Body of pancreas (tissue), 4 donors: ENCODE results near the gene KNDC1. TPM values are rescaled to one million over a fixed set of nuclear protein-coding genes. Genes with fewer than 3 reads are reported as not detected.

Experiments used
- ATAC-seq: fragments of 150-250 bp; one replicate; pipeline ENCODE4 v1.9.1; 2016
- DNase-seq, 4 donors: peaks; one replicate each; pipeline ENCODE4 v3.0.0-alpha.2; 2019
- H3K27ac ChIP-seq, 4 donors: fragments of 200-600 bp; sonication (generic); 1 replicate in 3 of 4; 2 replicates in 1 of 4; pipeline versions ENCODE4 v1.5.1 to v1.6.1; 2016 to 2019; ENCODE audit warnings: mild to moderate bottlenecking in 1 of 4, mixed read lengths in 1 of 4, moderate library complexity in 1 of 4
- H3K27me3 ChIP-seq, 2 donors: fragments of 200-600 bp; sonication (generic); one replicate each; pipeline ENCODE4 v1.6.0; 2016; ENCODE audit warnings: mild to moderate bottlenecking in 1 of 2
- H3K36me3 ChIP-seq, 2 donors: fragments of 200-600 bp; sonication (generic); replicated peaks in 1 of 2; 2 replicates each; pipeline ENCODE4 v1.5.1; 2016; ENCODE audit warnings: low read depth in 2 of 2; ENCODE audit not compliant: insufficient read depth in 1 of 2
- H3K4me1 ChIP-seq: fragments of 200-600 bp; sonication (generic); one replicate; pipeline ENCODE4 v1.6.0; 2016
- H3K4me3 ChIP-seq, 2 donors: fragments of 200-600 bp; sonication (generic); 1 replicate in 1 of 2; 2 replicates in 1 of 2; pipeline ENCODE4 v1.5.1; 2016 to 2019
- H3K9me3 ChIP-seq, 3 donors: fragments of 200-600 bp; sonication (generic); 1 replicate in 2 of 3; 2 replicates in 1 of 3; pipeline ENCODE4 v1.5.1; 2016
- CTCF ChIP-seq, 7 experiments: fragments of 450-650 bp in 4 of 7; fragments of 200-600 bp in 3 of 7; sonication (generic) in 3 of 7; IDR thresholded peaks; one replicate each; pipeline ENCODE4 v1.5.1; 2016 to 2019; ENCODE audit warnings: antibody characterized with exemption in 7 of 7
- POLR2A ChIP-seq, 3 donors: fragments of 450-650 bp; IDR thresholded peaks; one replicate each; pipeline ENCODE4 v1.6.1; 2016; ENCODE audit warnings: antibody characterized with exemption in 3 of 3, mild to moderate bottlenecking in 2 of 3
- WGBS, 2 donors: methylation state at CpG; one replicate each; pipeline ENCODE4 v1.1.5; 2017; 5-methylcytosine and 5-hydroxymethylcytosine counted together
- intact Hi-C: fragments of 100-400 bp; cut with DNase I; formaldehyde crosslinking; loops from one replicate; pipeline ENCODE4 v1.15.1; 2023
- total RNA-seq, 2 donors: library from RNA; depleted of rRNA; stranded (reverse); fragments of >200 nt; gene quantifications; one replicate each; pipeline ENCODE4 v1.1.0, GENCODE V29; 2016

Gene KNDC1
- total RNA-seq, 2 donors from 2014 or later = 0.52 to 3.3 TPM

DNA sequence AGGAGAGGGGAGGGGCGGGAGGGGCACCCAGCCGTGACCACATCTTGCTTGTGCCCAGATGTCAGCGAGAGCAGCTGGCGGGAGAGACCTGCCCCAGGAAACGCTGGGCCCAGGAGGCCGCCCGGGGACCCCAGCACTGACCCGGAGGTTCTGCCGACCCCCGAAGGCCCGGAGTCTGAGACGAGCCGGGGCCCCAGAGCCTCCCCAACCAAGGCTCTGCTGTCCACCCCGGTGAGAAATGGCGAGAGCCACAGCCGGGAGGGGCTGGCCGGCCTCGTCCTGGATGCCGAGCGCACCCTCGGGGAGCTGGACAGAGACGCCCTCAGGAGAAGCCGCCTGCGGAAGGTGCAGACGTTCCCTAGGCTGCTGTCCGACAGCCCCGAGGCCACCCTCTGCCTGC, 25.9 kb downstream of the KNDC1 start:
- Histone ChIP-seq H3K4me1 (no peaks in the 10 kb centered on the region), H3K27ac (no peak overlapping the region), H3K27me3 (no peaks in the 10 kb centered on the region), H3K36me3 (no peaks in the 10 kb centered on the region), H3K4me3 (no peak overlapping the region), H3K9me3 (no peaks in the 10 kb centered on the region)
- TF ChIP-seq POLR2A (IDR thresholded peaks at IDR 0.05) (no peak), CTCF (IDR thresholded peaks at IDR 0.05) (no peak)
- DNase-seq = no peak
- WGBS, 2 donors = 56 to 61% methylated on average over 7 to 26 of the region's 27 CpGs
- ATAC-seq = no peak
- intact Hi-C loops = no loop called here

DNA sequence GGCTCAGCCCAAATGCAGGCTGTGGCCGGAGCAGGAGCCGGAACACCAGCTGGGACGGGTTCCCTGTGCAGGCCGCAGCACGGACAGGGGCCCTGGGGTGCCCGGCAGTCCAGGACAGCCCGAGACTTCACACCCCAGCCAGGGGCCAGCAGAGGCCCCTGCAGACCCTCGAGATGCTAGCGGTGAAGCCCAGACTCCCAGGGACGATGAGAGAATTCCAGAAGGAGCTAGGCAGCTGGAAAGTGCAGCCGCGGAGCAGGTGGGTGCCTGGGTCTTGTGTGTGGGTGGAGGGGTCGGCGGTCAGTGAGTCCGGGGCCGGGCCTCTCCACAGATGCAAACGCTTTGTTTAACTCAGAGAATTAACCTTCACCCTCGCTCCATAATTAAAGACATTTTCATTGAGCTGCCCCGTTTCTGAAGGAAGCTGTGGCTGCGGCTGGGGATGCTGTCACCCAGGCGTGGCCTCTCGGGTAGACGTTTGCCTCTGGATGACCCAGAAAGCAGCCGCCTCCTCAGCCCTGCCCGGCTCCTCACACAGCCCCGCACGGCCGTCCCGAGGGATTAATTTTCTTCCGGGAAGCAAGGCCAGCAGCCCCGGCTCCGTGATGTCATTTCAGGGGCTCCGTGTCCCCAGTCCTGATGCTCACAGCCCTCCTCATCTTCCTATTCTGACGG, 26.5 kb downstream of the KNDC1 start:
- ATAC-seq (no peak), DNase-seq (no peak)
- no peaks in the 10 kb centered on the region for H3K27me3 ChIP-seq
- no peaks in the 10 kb centered on the region for H3K4me1 ChIP-seq
- H3K4me3 ChIP-seq = no peak overlapping the region
- no peak for TF ChIP-seq POLR2A (IDR thresholded peaks at IDR 0.05)
- no peak for TF ChIP-seq CTCF (IDR thresholded peaks at IDR 0.05)
- 54 to 72% methylated on average over 5 to 33 of the region's 34 CpGs for WGBS, 2 donors
- intact Hi-C loops = no loop called here
- no peak overlapping the region for H3K27ac ChIP-seq
- H3K9me3 ChIP-seq = no peaks in the 10 kb centered on the region
- H3K36me3 ChIP-seq = no peaks in the 10 kb centered on the region

DNA sequence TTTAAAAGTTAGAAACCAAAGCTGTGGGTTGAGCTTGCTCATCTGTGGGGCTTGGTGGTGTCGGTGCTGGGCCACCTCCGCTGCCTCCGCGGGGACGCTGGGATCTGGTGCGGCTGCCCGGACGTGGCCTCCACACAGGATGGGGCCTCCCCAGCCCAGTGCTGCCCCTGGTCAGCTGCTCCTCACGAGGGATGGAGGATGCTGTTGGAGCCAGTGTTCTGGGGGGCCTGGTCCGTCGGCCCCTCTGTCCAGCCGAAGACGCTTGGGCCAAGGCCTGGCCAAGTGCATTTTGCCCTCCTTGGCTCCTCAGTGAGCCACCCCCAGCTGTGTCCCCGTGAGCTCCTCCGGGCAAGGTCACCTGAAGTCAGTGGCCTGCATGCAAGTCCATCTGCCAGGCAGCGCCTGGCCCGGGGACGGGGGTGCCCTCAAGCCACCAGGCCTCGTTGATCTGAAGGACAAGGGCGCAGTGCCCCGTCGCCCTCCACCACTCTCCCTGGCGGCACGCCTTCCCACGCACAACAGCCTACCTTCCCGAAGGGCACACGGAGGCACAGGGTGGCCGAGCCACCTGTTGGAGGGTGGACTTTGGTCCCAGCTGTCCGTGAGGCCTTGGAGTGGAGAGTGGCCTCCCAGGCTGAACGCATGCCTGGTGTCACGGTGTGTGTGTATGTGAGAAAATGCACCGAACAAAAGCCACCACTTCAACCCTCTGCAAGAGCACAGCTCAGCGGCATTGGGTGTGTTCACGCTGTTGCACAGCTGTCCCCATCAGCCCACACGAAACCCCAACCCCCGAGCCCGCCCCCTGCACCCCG, 27.3 kb downstream of the KNDC1 start:
- Histone ChIP-seq H3K4me3 (no peak overlapping the region), H3K27me3 (no peaks in the 10 kb centered on the region), H3K9me3 (no peaks in the 10 kb centered on the region), H3K4me1 (no peaks in the 10 kb centered on the region), H3K36me3 (no peaks in the 10 kb centered on the region), H3K27ac (no peak overlapping the region)
- DNase-seq (no peak), ATAC-seq (no peak)
- TF ChIP-seq POLR2A (IDR thresholded peaks at IDR 0.05) = no peak
- TF ChIP-seq CTCF (IDR thresholded peaks at IDR 0.05) = no peak
- 26 to 48% methylated on average over 10 to 35 of the region's 38 CpGs for WGBS, 2 donors
- intact Hi-C loops = no loop called here

- Histone ChIP-seq H3K27ac (no peak overlapping the region), H3K4me1 (no peaks in the 10 kb centered on the region), H3K27me3 (no peaks in the 10 kb centered on the region), H3K9me3 (no peaks in the 10 kb centered on the region), H3K36me3 (no peaks in the 10 kb centered on the region), H3K4me3 (no peak overlapping the region)
- ATAC-seq (no peak), DNase-seq (no peak)
- intact Hi-C loops = no loop called here
- TF ChIP-seq CTCF (IDR thresholded peaks at IDR 0.05) = no peak
- no peak for TF ChIP-seq POLR2A (IDR thresholded peaks at IDR 0.05)
- WGBS, 2 donors = 79 to 82% methylated on average over 9 to 33 of the region's 38 CpGs
Measured at GRCh38 chr10:133187906-133188681, 28.1 kb downstream of the KNDC1 start.
